BE2C (cell line): Measurements from ENCODE around the gene CFDP1.

Experiments used
- DNase-seq: peaks from one replicate; pipeline ENCODE4 v3.0.0-alpha.2; 2020
- H3K27me3 ChIP-seq: fragments of 250-450 bp; sonication (Bioruptor Pico); 2 replicates; pipeline ENCODE4 v1.5.1; 2020; ENCODE audit warnings: mild to moderate bottlenecking
- H3K36me3 ChIP-seq: fragments of 250-450 bp; sonication (Bioruptor Pico); 2 replicates; pipeline ENCODE4 v1.5.1; 2020; ENCODE audit warnings: mild to moderate bottlenecking
- H3K4me1 ChIP-seq: fragments of 250-450 bp; sonication (Bioruptor Pico); 2 replicates; pipeline ENCODE4 v1.5.1; 2020
- H3K4me3 ChIP-seq: 2 replicates; pipeline ENCODE4 v1.5.1; 2011; ENCODE audit warnings: low read depth, low read length
- H3K9me3 ChIP-seq: fragments of 250-450 bp; sonication (Bioruptor Pico); 2 replicates; pipeline ENCODE4 v1.5.1; 2020
- CTCF ChIP-seq: IDR thresholded peaks from 2 replicates; pipeline ENCODE4 v1.5.1; 2012; ENCODE audit warnings: mild to moderate bottlenecking, low read depth, low read length

The CFDP1 gene

GRCh38 chr16:75306099-75306762, 127.1 kb downstream of the CFDP1 start:
- no peak overlapping the region for H3K4me3 ChIP-seq
- peaks cover 20% of the 10 kb centered on the region for H3K4me1 ChIP-seq
- no peaks in the 10 kb centered on the region for H3K27me3 ChIP-seq
- no peaks in the 10 kb centered on the region for H3K9me3 ChIP-seq
- peaks cover 17% of the 10 kb centered on the region for H3K36me3 ChIP-seq
- TF ChIP-seq CTCF: no peak
- no peak for DNase-seq

- Histone ChIP-seq H3K9me3 (no peaks in the 10 kb centered on the region), H3K4me1 (peaks cover 20% of the 10 kb centered on the region), H3K36me3 (peaks cover 17% of the 10 kb centered on the region), H3K4me3 (no peak overlapping the region), H3K27me3 (no peaks in the 10 kb centered on the region)
- no peak for TF ChIP-seq CTCF
- peak; percentile 60 for DNase-seq
These were observed 127.8 kb downstream of the CFDP1 start for GRCh38 chr16:75305364-75306098.

GRCh38 chr16:75304521-75305363, 128.6 kb downstream of the CFDP1 start:
- DNase-seq: peak; percentile 39
- H3K27me3 ChIP-seq: no peaks in the 10 kb centered on the region

GRCh38 chr16:75301804-75302203, 131.5 kb downstream of the CFDP1 start:
- peaks cover 29% of the 10 kb centered on the region for H3K36me3 ChIP-seq

More at GRCh38 chr16:75304521-75305363, 128.6 kb downstream of the CFDP1 start:
- Histone ChIP-seq H3K4me3 (no peak overlapping the region), H3K36me3 (peaks cover 19% of the 10 kb centered on the region), H3K4me1 (peaks cover 20% of the 10 kb centered on the region), H3K9me3 (no peaks in the 10 kb centered on the region)
- no peak for TF ChIP-seq CTCF

GRCh38 chr16:75298267-75298666, 135.0 kb downstream of the CFDP1 start:
- no peak overlapping the region for H3K4me3 ChIP-seq
- H3K36me3 ChIP-seq: peaks cover 17% of the 10 kb centered on the region
- H3K27me3 ChIP-seq: no peaks in the 10 kb centered on the region
- peaks cover 8% of the 10 kb centered on the region; the same call in 1 of the 2 replicates for H3K4me1 ChIP-seq
- H3K9me3 ChIP-seq: no peaks in the 10 kb centered on the region
- no peak for DNase-seq
- no peak for TF ChIP-seq CTCF

More at GRCh38 chr16:75301804-75302203, 131.5 kb downstream of the CFDP1 start:
- no peak for DNase-seq
- Histone ChIP-seq H3K4me3 (no peak overlapping the region), H3K9me3 (no peaks in the 10 kb centered on the region), H3K27me3 (no peaks in the 10 kb centered on the region), H3K4me1 (peaks cover 20% of the 10 kb centered on the region)
- TF ChIP-seq CTCF: no peak
